SK-N-MC (cell line): Measurements from ENCODE around the gene CRACDL.
A peak's percentile ranks its signal among the peaks of the same experiment; 100 is the strongest.
"Not testable (repeated sequence)": the region's sequence is repeated elsewhere in the genome, so short reads cannot be mapped to it uniquely, and the experiment has no call there.

Experiments
- DNase-seq: peaks from one replicate; pipeline ENCODE4 v3.0.0-alpha.2; 2011; ENCODE audit warnings: low read depth, low spot score
- H3K27ac ChIP-seq: fragments of 200-600 bp; sonication (generic); 2 replicates; pipeline ENCODE4 v1.5.1; 2016; ENCODE audit warnings: mixed run types
- H3K36me3 ChIP-seq: fragments of 200-600 bp; sonication (generic); 2 replicates; pipeline ENCODE4 v1.6.1; 2017; ENCODE audit warnings: antibody characterized with exemption, low read length, mixed read lengths; ENCODE audit not compliant: insufficient read depth
- H3K4me3 ChIP-seq: fragments of 200-600 bp; sonication (generic); 2 replicates; pipeline ENCODE4 v1.5.1; 2016
- H3K9ac ChIP-seq: fragments of 200-600 bp; sonication (generic); 2 replicates; pipeline ENCODE4 v1.8.0; 2017; ENCODE audit warnings: mixed run types, mixed read lengths; ENCODE audit not compliant: insufficient read length
- H3K9me3 ChIP-seq: fragments of 200-600 bp; sonication (generic); 2 replicates; pipeline ENCODE4 v1.6.1; 2017; ENCODE audit warnings: low read depth, mild to moderate bottlenecking, antibody characterized with exemption, low read length, moderate library complexity, mixed read lengths
- EZH2 ChIP-seq: fragments of 200-600 bp; sonication (generic); IDR thresholded peaks from one replicate; pipeline ENCODE4 v1.6.1; 2017; ENCODE audit warnings: antibody characterized with exemption
- FOXP2 ChIP-seq: optimal IDR thresholded peaks from 2 replicates; pipeline ENCODE3; 2011; ENCODE audit warnings: mild to moderate bottlenecking, moderate library complexity; ENCODE audit not compliant: insufficient read depth; ENCODE audit errors: extremely low read length, control extremely low read depth
- POLR2AphosphoS5 ChIP-seq: IDR thresholded peaks from 2 replicates; pipeline ENCODE4 v1.6.1; 2012; ENCODE audit warnings: mild to moderate bottlenecking, low read depth, low read length, borderline replicate concordance

Gene CRACDL

DNA sequence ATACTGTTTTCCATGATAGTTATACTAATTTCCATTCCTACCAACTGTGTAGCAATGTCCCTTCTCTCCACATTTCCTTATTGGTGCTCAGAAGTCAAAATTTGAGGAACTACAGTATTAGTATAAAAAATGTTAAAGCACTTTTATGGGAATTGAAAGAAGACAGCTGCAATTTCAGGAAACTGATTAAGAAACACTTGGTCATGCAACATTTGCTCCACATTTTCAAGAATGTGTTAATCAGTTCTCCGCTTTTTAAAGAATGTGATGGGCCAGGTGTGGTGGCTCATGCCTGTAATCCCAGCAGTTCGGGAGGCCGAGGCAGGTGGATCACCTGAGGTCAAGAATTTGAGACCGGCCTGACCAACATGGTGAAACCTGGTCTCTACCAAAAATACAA is 171.5 kb downstream of the CRACDL start:
- no peak overlapping the region for H3K4me3 ChIP-seq
- H3K9me3 ChIP-seq, result no peaks in the 10 kb centered on the region
- TF ChIP-seq POLR2AphosphoS5, result no peak
- TF ChIP-seq EZH2, result no peak
- TF ChIP-seq FOXP2, result no peak
- no peaks in the 10 kb centered on the region for H3K36me3 ChIP-seq
- no peak overlapping the region for H3K9ac ChIP-seq
- no peak for DNase-seq
- no peak overlapping the region for H3K27ac ChIP-seq

DNA sequence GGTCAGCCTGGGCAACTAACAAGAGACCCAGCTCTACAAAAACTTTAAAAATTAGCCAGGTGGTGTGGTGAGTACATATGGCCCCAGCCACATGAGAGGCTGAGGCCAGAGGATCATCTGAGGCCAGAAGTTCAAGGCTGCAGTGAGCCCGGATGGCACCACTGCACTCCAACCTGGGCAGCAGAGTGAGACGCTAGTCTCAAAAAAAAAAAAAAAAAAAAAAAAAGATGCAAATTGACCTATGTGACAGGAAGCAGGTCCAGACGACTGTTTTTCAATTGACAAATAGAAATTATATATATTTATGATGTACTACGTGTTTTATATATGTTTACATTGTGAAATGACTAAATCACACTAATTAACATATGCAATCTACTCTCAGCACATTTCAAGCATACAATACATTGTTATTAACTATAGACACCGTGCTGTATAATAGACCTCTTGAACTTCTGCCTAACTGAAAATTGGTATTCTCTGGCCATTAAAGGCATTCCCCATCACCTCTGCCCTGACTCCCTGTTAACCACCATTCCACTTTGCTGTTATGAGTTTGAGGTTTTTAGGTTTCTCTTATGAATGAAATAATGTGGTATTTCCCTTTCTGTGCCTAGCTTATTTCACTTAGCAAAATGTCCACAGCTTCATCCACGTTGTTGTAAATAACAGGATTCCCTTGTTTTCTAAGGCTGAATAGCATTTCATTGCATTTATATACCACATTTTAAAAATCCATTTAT is 172.6 kb downstream of the CRACDL start:
- Histone ChIP-seq H3K36me3 (no peaks in the 10 kb centered on the region), H3K9me3 (no peaks in the 10 kb centered on the region), H3K4me3 (no peak overlapping the region), H3K27ac (no peak overlapping the region), H3K9ac (no peak overlapping the region)
- no peak for DNase-seq
- TF ChIP-seq FOXP2 (no peak), POLR2AphosphoS5 (no peak), EZH2 (no peak)

DNA sequence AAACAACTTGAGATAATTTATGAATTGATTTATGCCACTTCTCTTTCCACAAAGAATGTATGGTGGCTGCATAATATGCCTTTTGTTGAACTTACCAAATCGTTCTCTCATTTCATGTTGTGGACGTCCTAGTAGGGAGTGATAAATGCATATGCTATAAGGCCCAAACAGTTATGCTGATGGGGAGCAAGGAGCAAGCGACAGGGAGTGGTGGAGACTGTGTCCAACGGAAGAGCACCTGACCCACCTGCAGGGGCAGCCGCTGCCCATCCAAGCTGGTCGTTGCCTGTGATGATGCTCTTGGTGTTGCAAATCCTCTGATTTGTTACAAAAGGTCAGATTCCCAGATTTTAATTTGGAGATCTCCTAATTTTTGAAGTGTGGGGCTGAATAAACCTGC is 174.1 kb downstream of the CRACDL start:
- no peak overlapping the region for H3K27ac ChIP-seq
- no peaks in the 10 kb centered on the region for H3K9me3 ChIP-seq
- no peak overlapping the region for H3K4me3 ChIP-seq
- TF ChIP-seq POLR2AphosphoS5 (no peak), EZH2 (no peak), FOXP2 (no peak)
- H3K9ac ChIP-seq, result no peak overlapping the region
- no peak for DNase-seq
- no peaks in the 10 kb centered on the region for H3K36me3 ChIP-seq

DNA sequence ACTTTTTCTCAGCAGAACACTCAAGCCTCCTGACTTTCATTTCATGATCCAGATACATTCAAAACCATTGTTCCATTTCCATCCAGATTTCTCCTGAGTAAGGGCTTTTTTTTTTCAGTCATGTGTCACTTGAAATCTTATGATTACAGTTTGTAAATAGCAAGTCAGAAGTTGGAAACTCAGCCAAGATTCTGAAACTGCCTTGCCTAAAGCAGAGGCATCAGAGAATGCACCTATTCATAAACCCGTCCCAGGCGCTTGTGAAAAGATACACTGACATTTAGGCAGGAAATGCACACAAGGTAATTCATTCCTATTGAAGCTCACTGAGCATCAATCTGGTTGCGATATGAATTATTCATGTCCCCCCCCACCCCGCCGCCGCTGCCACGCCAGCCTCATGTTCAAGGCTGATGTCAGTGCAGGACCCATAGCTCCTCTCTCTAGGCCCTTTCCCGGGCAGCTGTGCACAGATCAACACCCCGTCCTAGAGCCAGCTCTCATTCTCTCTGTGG is 174.7 kb downstream of the CRACDL start:
- no peak overlapping the region for H3K4me3 ChIP-seq
- no peaks in the 10 kb centered on the region for H3K36me3 ChIP-seq
- no peak overlapping the region for H3K27ac ChIP-seq
- no peak for DNase-seq
- H3K9me3 ChIP-seq, result no peaks in the 10 kb centered on the region
- no peak for TF ChIP-seq EZH2
- no peak for TF ChIP-seq FOXP2
- no peak for TF ChIP-seq POLR2AphosphoS5
- no peak overlapping the region for H3K9ac ChIP-seq

DNA sequence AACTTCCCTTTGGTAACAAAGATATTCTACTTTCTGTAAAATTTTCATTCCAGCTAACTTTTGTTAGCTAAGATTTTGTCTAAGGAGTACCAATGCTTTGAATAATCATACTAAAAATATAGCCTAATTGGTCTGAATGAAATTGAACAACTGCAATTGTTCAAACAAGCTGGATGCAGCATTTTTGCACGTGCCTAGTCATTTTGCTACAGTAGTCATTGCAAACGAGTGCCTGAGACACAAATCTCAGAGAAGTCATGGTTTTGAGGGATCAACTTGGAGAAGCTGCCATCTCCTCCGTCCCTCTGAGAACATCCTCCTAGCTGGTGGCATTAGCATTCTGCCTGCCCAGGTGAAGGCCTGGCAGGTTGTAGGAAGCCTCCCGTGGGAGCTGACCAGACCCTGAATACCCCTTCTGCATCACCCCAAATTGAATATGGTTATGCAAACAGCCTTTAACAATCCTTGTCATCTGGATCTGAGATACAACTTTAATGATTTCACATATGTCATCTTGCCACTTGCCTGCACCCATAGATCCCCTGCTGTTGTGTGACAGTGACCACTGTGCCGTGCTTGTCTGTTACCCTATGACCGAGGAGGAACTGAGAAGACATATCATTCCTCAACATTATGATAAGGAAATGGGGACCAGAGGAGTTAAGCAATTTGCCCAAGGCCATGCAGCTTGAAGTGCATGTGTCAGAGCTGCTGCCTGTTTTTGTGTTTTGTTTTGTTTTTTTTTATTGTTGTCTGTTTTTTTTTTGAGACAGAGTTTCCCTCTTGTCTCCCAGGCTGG is 176.0 kb downstream of the CRACDL start:
- TF ChIP-seq POLR2AphosphoS5 (no peak), FOXP2 (no peak), EZH2 (no peak)
- Histone ChIP-seq H3K9ac (no peak overlapping the region), H3K9me3 (no peaks in the 10 kb centered on the region), H3K4me3 (no peak overlapping the region), H3K27ac (no peak overlapping the region), H3K36me3 (no peaks in the 10 kb centered on the region)
- DNase-seq, result no peak

DNA sequence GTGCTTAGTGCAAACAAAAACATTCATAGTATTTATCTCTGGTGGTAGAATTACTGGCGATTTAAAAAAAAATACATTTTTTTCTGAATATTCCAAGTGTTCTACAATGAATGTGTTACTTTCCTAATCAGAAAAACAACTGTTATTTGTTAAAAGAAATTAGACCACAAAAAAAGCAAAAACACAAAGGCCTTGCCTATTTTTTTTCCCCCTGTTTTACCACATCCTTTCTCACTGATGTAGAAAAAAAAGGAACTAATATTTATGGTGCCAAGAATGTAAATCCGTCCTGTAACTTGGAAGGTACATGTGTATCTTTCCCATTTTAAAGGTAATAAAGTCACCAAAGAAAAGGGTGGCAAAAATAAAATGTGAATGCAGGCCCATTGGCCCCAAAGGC is 176.7 kb downstream of the CRACDL start:
- Histone ChIP-seq H3K27ac (no peak overlapping the region), H3K9ac (no peak overlapping the region)
- DNase-seq, result no peak

DNA sequence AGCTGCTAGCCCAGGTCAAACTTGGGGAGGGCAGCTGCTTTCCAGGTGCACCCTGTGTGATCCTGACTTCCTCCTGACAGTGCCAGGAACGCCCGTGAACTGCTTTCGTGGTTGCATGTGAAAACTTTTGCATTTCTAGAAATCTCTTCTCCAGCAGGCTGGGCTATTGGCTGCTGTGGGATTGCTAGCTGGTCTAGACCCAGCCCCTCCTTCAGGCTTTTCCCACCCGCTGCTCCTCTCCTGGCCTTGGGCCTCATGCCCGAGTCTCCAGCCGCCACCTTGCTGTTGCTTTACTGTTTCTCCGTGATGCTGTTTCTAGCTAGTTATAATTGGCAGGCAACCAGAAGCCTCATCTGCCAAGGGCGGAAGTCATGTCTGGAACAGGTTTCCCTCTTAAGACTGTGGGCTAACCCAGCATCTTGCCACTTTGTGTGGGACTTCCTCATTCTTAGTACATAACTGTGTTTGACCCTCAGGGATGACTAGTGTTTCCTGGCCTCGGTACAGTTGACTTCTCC is 178.1 kb downstream of the CRACDL start:
- no peak overlapping the region for H3K27ac ChIP-seq
- no peak overlapping the region for H3K9ac ChIP-seq
- H3K9me3 ChIP-seq, result no peaks in the 10 kb centered on the region
- no peak for TF ChIP-seq FOXP2
- TF ChIP-seq POLR2AphosphoS5, result no peak
- TF ChIP-seq EZH2, result no peak
- no peaks in the 10 kb centered on the region for H3K36me3 ChIP-seq
- DNase-seq, result no peak
- no peak overlapping the region for H3K4me3 ChIP-seq

More for the DNA sequence above, 176.7 kb downstream of the CRACDL start:
- Histone ChIP-seq H3K36me3 (no peaks in the 10 kb centered on the region), H3K4me3 (no peak overlapping the region), H3K9me3 (no peaks in the 10 kb centered on the region)
- TF ChIP-seq POLR2AphosphoS5, result no peak

DNA sequence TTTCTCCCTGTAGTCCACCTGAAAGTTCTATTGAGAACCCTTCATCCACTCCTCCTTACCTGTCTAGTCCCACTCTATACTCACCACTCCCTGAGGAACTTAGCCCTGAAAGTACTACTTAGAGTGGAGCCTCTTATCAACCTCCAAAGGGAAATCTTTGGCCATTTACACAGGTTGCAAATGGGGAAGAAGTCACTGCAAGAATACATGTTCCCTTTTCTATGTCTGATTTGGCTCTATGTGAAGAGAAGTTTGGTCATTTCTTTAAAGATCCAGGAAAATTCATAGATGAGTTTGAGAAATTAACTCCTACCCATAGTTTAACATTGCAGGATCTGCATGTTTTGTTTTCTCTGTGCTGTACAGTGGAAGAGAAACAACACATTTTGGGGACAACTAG is 182.2 kb downstream of the CRACDL start:
- Histone ChIP-seq H3K27ac (no peak overlapping the region), H3K9ac (no peak overlapping the region), H3K4me3 (no peak overlapping the region), H3K9me3 (no peaks in the 10 kb centered on the region), H3K36me3 (no peaks in the 10 kb centered on the region)
- TF ChIP-seq POLR2AphosphoS5, result no peak
- TF ChIP-seq FOXP2, result no peak
- TF ChIP-seq EZH2, result no peak
- no peak for DNase-seq

DNA sequence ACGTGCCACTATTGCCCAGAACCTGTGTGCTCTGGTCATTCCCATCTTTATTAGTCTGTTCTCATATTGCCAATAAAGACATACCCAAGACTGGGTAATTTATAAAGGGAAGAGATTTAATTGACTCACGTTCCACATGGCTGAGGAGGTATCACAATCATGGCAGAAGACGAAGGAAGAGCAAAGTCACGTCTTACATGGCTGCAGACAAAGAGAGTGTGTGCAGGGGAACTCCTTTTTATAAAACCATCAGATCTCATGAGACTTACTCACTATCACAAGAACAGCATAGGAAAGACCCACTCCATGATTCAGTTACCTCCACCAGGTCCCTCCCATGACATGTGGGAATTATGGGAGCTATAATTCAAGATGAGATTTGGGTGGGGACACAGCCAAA is 183.3 kb downstream of the CRACDL start:
- not testable (repeated sequence) for H3K36me3 ChIP-seq, H3K9ac ChIP-seq, DNase-seq, H3K9me3 ChIP-seq, H3K4me3 ChIP-seq
- peak overlapping the region; percentile 80 for H3K27ac ChIP-seq
